HG02981 (cell line): Measurements from ENCODE around the gene ZNF70.

Experiments used
- ATAC-seq: cut with Tn5 transposase; IDR thresholded peaks from one replicate; pipeline ENCODE4 v1.9.1; 2021; ENCODE audit warnings: mild to moderate bottlenecking, moderate library complexity; ENCODE audit not compliant: unreplicated experiment

The ZNF70 gene

GRCh38 chr22:23695571-23696325, 55.2 kb downstream of the ZNF70 start:
- peak; percentile 10 for ATAC-seq

DNA sequence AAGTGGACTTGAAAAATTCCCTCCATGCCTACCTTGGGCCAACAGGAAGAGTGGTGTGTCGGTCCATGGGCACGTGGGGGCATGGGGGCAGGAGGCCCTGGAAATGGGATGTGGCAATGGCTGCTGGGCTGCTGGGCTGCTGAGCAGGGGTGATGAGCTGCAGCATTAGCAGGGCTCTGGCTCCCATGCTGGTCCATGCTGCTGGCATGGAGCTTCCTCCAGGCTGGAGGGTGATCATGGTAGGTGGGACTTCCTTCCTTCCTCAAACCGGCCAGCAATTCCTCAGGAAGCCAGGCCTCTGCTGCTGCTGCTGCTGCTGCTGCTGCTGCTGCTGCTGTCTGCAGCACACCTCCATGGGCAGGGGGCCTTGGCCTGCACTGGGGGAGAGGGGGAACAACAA, 55.8 kb downstream of the ZNF70 start:
- ATAC-seq, result no peak

- no peak for ATAC-seq
Observed at GRCh38 chr22:23693979-23694680, 56.8 kb downstream of the ZNF70 start.

- no peak for ATAC-seq
Observed at GRCh38 chr22:23692598-23693291, 58.2 kb downstream of the ZNF70 start.

DNA sequence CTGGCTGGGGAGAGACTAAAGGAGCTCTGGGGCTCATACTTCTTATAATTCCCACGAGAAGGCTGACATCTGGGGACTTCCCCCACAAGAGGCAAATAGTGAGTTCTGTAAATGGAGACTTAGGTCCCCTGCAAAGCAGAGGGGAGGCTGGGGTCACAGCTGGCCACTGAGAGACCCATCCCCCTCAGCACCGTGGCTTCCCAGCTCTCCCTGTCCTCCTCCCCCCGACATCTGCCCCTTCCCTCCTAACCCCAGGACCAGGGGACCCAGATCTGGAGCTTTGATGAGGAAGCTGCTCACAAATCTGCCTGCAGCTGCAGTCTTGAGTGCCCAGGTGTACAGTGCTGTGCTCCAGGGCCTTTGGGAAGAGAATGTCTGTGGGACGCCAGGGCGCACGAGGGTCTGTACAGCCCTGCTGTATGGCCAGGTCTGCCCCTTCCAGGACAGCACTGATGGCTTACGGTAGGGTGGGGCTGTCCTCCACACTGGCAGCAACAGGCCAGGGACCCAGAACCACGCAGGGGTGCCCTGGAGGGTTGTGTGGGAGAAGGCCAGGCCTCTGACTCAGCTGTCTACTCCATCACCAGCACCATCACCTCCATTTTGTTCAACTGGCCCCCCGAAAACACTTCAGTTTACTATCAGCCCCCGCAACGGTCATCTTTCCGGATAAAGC, 59.0 kb downstream of the ZNF70 start:
- ATAC-seq, result no peak

GRCh38 chr22:23690713-23691112, 60.2 kb downstream of the ZNF70 start, which contains the start of gene RGL4:
TSS of gene RGL4 (plus strand) at chr22:23691013. CDS start at chr22:23692031, 1,018 bp downstream.
- ATAC-seq, result no peak

DNA sequence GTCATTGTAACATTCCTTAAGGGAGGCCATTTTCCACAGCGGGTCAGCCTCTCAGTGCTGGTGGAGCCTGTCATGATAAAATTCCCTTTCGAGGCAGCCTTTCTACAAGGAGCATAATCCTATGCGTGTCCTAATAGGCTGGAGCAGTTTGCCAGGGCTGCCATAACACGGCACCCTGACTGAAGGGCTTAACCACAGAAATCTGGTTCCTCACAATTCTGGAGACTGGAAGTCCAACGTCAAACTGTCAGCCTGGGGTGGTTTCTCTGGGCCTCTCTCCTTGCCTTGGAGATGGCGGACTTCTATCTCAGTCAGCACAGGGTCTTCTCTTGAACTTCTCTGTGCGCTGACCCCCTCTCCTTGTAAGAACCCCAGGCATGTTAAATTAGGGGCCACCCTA, 61.5 kb downstream of the ZNF70 start:
- ATAC-seq, result no peak
